Activated T-helper 17 cell treated with anti-CD3 and anti-CD28 coated beads, Interleukin-2, amount 50 U/mL, for 72 hours (primary cell): ENCODE measurements around the gene GOLM1. TPM values are rescaled to one million over a fixed set of nuclear protein-coding genes. Genes with fewer than 3 reads are reported as not detected.
A peak's percentile ranks its signal among the peaks of the same experiment; 100 is the strongest.

Experiments
- ATAC-seq: fragments of 150-1000 bp; cut with Tn5 transposase; replicated peaks from 2 replicates; pipeline ENCODE4 v1.10.0; 2021; ENCODE audit warnings: mild to moderate bottlenecking, moderate library complexity
- H3K27ac Mint-ChIP-seq: one replicate; pipeline ENCODE4 v1.8.0; 2022; ENCODE audit warnings: mixed read lengths
- H3K27me3 Mint-ChIP-seq: one replicate; pipeline ENCODE4 v1.8.0; 2022; ENCODE audit warnings: mixed read lengths
- H3K36me3 Mint-ChIP-seq: one replicate; pipeline ENCODE4 v1.8.0; 2022; ENCODE audit warnings: low read depth, mild to moderate bottlenecking, mixed read lengths
- H3K4me1 Mint-ChIP-seq: one replicate; pipeline ENCODE4 v1.8.0; 2022; ENCODE audit warnings: mixed read lengths
- H3K4me3 Mint-ChIP-seq: one replicate; pipeline ENCODE4 v1.8.0; 2022; ENCODE audit warnings: mild to moderate bottlenecking, mixed read lengths
- H3K9me3 Mint-ChIP-seq: one replicate; pipeline ENCODE4 v1.8.0; 2022; ENCODE audit warnings: mixed read lengths
- total RNA-seq, 2 donors: library from RNA; stranded (reverse); gene quantifications; one replicate each; pipeline ENCODE4 v1.2.3, GENCODE V29; 2022

GOLM1 gene
- total RNA-seq, 2 donors from 2014 or later, result 2.0 to 2.8 TPM

DNA sequence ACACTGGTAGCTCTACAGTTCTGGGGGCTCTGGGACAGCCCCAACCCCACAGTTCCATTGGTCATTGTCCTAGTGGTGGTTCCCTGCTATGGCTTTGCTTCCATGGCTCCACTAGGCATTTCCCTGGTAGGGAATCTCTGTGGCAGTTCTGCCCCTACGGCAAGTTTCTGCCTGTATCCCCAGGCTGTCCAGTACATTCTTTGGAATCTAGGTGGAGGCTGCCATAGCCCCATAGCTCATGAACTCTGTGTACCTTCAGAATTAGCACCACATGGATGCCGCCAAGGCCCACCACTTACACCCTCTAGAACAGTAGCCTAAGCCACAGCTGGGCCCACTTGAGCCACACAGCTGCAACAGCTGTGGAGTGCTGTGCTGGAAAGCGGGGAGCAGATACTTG is 3.3 kb upstream of the GOLM1 start:
- ATAC-seq, result no peak
- Mint-ChIP-seq H3K4me3 (no peak overlapping the region), H3K27ac (no peak overlapping the region), H3K36me3 (no peaks in the 10 kb centered on the region), H3K4me1 (peaks cover 6% of the 10 kb centered on the region), H3K9me3 (no peaks in the 10 kb centered on the region), H3K27me3 (peaks cover 33% of the 10 kb centered on the region)

DNA sequence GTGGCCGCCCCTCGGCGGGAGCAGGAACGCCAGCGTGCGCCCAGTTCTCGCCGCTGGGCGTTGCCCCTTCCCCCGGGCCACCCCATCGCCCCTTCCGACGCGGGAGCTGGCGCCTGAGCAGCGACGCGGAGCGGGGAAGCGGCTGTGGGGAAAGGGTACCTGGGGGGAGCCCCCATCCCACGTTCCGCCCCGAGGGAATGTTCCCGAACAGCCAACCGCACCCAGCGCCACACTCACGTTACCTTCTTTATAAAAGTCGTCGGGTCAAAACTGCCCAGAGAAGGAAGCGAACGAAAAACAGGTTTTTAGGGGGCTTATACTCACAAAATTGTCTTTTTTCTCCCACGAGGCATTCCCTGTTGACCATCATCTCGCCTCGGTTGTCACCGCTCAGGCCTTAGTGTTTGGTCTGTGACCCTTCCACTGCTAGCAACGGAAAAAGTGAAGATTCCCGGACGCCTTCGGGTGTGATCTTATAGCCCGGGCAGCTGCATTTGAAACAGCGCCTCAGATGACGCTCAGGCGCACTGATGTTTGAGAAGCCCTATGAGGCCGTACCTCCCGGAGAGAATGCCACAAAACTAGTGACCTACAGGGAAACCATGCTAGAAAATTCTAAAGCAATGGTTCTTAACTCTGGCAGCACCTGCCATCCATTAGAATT is 475 bp upstream of the GOLM1 start:
- H3K4me3 Mint-ChIP-seq, result peak overlapping the region; percentile 74
- no peak overlapping the region for H3K27ac Mint-ChIP-seq
- no peaks in the 10 kb centered on the region for H3K4me1 Mint-ChIP-seq
- peak; percentile 56 for ATAC-seq
- no peaks in the 10 kb centered on the region for H3K9me3 Mint-ChIP-seq
- no peaks in the 10 kb centered on the region for H3K36me3 Mint-ChIP-seq
- peaks cover 43% of the 10 kb centered on the region for H3K27me3 Mint-ChIP-seq

DNA sequence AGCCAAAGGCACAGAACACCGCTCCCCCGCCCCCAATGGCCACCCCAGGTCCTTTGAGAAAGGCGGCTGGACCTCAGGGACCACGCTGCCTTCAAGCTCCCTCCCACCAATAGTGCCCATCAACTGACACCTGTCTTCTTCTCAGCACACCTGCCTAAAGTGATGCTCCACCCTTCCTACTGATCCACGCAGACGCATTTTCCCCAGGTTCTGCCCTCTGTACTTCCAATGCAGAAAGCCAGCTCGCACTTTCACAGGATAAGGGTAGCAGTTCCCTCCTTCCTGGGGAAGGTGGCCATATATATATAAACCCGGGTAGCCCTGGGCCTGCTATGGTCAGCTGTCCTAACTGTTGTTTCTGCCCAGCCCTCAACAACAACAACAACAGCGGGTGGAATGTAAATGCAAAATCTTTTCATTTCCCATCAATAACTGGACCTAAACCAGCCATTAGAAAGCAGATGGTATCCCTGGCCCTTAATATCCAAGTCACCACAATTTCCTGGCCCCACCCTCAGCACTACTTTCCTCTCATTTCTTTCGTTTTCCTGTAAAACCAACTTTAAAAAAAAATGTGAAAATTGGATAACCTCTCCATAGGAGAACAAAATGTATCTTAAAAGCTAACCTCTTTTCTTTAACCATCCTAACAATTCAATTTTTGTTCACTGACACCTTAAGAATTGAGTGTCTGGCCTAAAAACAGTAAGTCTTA is 1.7 kb downstream of the GOLM1 start:
- Mint-ChIP-seq H3K4me1 (no peaks in the 10 kb centered on the region), H3K36me3 (no peaks in the 10 kb centered on the region), H3K9me3 (no peaks in the 10 kb centered on the region), H3K4me3 (peak overlapping the region; percentile 49), H3K27me3 (peaks cover 33% of the 10 kb centered on the region), H3K27ac (no peak overlapping the region)
- no peak for ATAC-seq

DNA sequence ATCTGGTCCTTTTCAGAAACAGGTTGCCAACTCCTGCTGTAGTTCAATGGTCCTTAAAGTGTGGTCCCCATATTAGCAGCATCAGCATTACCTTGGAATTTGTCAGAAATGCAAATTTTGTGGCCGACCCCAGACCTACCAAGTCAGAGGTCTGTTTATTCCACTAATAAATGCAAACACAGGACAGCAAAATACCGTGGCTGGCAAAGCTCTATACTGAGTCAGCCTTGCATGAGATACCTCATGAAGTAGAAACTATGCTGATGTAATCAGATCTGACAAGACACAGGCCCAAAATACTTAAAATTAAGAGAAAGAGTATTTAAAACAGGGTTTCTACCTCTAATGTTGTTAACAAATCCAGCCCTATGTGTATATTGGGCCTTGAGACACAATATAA is 3.0 kb downstream of the GOLM1 start:
- Mint-ChIP-seq H3K36me3 (no peaks in the 10 kb centered on the region), H3K9me3 (no peaks in the 10 kb centered on the region), H3K27ac (no peak overlapping the region), H3K4me1 (no peaks in the 10 kb centered on the region), H3K27me3 (peaks cover 36% of the 10 kb centered on the region), H3K4me3 (no peak overlapping the region)
- ATAC-seq, result no peak

DNA sequence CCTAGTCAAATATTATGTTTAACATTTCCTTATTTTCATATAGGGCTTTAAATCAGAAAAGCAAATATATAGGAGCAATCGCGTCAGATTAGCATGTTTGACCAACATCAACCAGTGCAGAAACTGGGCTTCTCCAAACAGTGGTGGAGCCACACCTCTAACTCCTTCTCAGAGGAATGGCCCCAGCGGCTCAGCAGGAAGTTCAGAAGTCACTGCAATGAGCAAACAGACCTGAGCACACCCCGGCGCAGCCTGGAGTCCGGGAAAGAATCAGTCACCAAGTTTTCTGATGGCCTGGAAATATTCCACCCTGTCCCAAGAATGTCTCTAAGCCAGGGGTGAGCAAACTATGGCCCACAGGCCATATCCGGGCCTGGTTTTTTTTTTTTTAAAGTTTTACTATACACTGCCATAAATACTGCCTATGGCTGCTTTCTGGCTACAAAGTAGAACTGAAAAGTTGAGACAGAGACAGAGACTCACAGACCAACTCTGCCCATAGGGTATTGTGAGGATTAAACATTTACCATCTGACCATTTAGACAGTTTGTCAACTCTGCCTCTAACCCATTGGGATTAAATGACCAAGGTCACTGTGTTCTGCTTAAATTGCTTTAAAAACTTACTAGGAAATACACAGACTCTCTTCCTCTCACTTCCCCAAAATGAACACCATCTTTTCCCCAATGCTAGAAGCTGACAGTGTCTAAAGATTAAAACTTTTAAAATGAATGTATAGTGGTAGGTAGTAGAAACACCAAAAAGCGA is 5.4 kb downstream of the GOLM1 start:
- H3K4me3 Mint-ChIP-seq, result no peak overlapping the region
- no peaks in the 10 kb centered on the region for H3K4me1 Mint-ChIP-seq
- no peak overlapping the region for H3K27ac Mint-ChIP-seq
- peaks cover 30% of the 10 kb centered on the region for H3K27me3 Mint-ChIP-seq
- H3K36me3 Mint-ChIP-seq, result no peaks in the 10 kb centered on the region
- no peak for ATAC-seq
- no peaks in the 10 kb centered on the region for H3K9me3 Mint-ChIP-seq

DNA sequence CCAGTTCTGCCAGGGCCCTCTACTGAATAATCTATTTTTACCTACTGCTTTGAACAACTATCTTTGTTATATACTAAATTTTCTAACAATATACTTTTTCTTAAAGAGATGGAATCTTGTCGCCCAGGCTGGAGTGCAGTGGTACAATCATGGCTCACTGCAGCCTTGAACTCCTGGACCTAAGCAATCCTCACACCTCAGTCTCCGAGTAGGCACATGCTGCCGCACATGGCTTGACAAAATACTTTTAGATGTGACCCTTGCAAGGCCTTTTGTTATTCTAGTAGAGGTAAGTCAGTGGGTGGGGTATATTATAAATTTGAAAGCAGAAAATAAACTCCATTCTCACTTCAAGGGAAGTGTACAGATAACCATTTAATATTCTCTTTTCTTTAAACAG is 7.9 kb downstream of the GOLM1 start:
- no peak for ATAC-seq
- Mint-ChIP-seq H3K36me3 (no peaks in the 10 kb centered on the region), H3K27me3 (peaks cover 14% of the 10 kb centered on the region), H3K9me3 (no peaks in the 10 kb centered on the region), H3K4me1 (no peaks in the 10 kb centered on the region), H3K4me3 (no peak overlapping the region), H3K27ac (no peak overlapping the region)

DNA sequence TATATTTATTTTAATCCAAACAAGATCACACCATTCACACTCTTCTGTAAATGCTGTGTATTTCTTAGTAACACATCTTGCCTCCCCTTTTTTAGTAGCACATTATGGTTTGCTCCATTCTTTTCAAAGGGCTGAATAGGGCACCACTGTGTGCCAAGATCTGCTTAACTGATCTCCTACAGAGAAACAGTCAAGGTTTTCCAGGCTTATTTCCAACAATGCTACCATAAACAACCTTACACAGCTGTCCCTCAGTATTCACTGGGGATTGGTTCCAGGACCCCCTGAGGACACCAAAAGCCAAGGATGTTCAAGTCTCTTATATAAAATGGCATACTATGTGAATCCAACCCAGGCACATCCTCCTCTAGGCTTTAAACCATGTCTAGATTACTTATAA is 16.5 kb downstream of the GOLM1 start:
- Mint-ChIP-seq H3K27ac (no peak overlapping the region), H3K9me3 (no peaks in the 10 kb centered on the region), H3K4me1 (no peaks in the 10 kb centered on the region), H3K27me3 (peaks cover 3% of the 10 kb centered on the region), H3K4me3 (no peak overlapping the region), H3K36me3 (no peaks in the 10 kb centered on the region)
- ATAC-seq, result no peak

DNA sequence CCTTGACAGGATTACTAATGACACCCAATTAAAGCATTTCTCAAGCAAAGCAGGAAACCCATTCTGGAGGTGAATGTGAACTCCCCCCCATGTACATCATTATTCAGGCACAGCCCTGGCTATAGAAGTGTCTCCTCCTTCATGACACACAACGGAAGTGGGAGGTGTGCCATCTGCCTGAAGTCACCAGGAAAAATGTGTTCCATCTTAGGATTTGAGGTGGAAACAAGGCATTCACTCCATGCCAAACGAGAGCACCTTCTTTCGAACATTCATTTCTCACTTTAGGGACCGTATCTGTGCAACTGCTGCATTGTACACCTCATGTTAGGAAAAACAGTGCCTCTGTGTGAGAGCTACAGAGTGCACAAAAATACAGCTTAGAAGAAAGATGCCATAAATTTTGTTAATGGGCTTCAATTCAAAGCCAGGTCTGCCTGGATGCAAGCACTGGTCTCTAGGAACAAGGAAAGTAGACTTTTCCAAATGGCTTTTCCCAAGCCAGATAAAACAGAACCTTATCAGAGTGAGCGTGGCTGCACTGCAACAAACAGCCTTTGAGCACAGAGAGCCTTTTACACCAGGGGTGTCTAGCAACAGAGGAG is 19.4 kb downstream of the GOLM1 start:
- Mint-ChIP-seq H3K36me3 (no peaks in the 10 kb centered on the region), H3K4me3 (no peak overlapping the region), H3K27ac (no peak overlapping the region), H3K27me3 (no peaks in the 10 kb centered on the region), H3K9me3 (no peaks in the 10 kb centered on the region), H3K4me1 (no peaks in the 10 kb centered on the region)
- ATAC-seq, result no peak

DNA sequence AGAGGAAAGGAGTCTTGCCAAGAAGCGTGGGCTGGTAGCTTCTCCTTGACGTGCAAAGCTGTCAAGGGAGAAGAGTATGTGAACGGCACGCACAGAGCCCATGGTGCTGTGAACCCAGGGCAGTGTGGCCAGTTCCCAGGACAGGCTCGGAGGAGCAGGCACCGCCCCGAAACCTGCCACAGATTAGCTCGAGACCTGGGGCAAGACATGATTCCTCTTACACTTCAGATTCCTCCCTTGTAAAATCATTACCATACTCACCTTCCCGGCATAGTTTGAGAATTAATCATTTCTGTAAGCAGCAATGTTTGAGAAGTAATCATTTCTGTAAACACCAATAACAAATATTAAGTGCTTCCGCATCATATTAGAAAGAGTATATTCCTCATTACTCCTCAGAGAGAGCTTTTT is 19.9 kb downstream of the GOLM1 start:
- Mint-ChIP-seq H3K36me3 (no peaks in the 10 kb centered on the region), H3K9me3 (no peaks in the 10 kb centered on the region), H3K4me3 (no peak overlapping the region), H3K4me1 (no peaks in the 10 kb centered on the region), H3K27ac (no peak overlapping the region), H3K27me3 (no peaks in the 10 kb centered on the region)
- ATAC-seq, result no peak

DNA sequence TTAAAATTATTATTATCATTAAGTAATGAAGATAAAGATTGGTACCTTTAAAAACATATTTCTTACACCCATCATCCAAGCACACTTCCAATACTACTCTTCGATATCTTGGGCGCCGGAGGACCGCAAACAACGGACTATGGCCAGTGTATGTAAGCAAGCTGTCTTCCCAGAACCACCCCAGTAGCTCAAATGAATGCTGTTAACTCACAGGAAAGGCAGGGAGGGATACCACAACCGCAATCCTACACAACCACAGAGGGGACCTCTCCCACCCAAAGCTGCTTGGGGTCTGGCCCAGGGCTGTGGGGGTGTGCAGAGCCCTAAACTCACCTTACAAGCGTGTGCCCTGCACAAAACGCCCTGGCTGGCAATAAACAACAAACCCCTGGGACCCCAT is 20.6 kb downstream of the GOLM1 start:
- Mint-ChIP-seq H3K27ac (no peak overlapping the region), H3K4me3 (no peak overlapping the region), H3K9me3 (no peaks in the 10 kb centered on the region), H3K27me3 (no peaks in the 10 kb centered on the region), H3K4me1 (no peaks in the 10 kb centered on the region), H3K36me3 (no peaks in the 10 kb centered on the region)
- no peak for ATAC-seq

DNA sequence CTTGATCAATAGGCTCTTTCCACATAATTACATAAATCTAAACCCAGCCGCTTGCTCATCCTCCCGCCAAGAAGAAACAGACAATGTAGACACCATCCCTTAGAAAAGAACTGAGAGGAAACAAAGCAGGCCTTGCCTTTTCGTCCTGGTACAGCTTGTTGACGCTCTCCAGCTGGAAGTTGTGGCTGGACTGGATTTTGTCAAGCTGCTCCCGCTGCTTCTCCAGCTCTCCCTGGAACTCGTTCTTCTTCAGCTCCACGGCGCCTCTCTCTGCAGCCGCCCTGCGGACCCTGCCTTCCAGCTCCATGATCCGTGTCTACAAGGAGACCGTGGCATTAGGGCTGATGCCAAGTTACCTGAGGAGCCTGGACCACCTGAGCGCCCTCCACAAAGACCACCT is 22.1 kb downstream of the GOLM1 start:
- Mint-ChIP-seq H3K4me1 (no peaks in the 10 kb centered on the region), H3K36me3 (no peaks in the 10 kb centered on the region), H3K4me3 (no peak overlapping the region), H3K9me3 (no peaks in the 10 kb centered on the region), H3K27ac (no peak overlapping the region), H3K27me3 (no peaks in the 10 kb centered on the region)
- ATAC-seq, result no peak

DNA sequence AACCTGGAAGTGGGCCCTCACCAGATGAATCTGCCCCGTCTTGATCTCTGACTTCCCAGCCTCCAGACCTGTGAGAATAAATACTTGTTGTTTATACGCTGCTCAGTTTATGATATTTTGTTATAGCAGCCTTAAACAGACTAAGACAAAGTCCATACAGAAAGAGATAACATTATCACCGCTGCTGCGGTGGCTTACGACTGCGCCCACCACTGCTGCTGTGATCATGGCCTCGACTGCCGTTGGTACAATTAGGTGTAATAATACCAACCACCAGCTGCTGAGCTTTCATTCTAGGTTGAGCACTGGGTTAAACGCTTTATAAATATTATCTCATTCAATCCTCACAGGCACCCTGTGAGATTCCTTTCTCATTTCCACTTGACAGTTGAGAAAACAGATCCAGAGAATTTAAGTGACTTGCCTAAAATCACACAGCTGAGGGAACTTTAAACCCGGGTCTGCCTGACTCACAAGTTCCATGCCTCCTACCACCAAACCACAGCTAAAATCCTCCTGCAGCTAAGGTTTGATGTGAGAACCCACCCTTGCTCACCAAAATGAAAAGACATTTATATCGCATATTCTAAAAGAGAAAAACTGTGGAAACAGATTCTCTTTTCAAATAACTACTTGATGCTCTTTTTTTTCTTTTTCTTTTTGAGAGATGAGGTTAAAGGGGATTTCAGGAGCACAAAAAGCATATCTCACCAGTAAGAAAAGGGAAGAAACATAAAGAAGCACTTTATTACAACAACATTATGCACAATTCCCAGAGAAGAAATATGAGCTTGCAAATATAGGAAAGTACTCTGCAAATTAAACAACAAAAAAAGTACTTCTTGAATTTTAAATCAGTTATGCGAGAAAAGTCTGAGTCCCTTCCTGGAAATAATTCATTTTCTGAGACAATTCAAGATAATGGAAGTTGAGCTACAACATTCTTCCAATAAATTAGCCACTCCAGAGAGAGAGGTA is 23.9 kb downstream of the GOLM1 start:
- no peak for ATAC-seq

DNA sequence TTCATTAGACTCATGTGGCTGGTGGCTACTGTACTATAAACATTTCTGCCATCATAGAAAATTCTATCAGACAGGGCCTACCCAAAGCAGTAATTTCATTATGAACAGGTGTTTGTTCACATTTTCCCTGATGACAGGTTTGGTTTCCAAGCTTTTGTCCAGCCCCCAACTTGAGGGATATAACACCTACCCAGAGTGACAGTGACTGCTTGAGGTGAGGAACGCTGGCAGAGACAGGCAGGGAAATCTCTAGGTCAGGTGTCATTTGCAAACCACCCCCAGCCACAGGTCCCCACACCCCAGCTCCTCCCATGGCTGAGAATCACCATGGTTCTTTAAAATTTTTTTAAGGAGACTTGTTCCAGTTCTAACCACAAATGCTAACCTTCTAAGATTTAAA is 25.5 kb downstream of the GOLM1 start:
- no peaks in the 10 kb centered on the region for H3K9me3 Mint-ChIP-seq
- H3K36me3 Mint-ChIP-seq, result no peaks in the 10 kb centered on the region
- no peaks in the 10 kb centered on the region for H3K4me1 Mint-ChIP-seq
- H3K27me3 Mint-ChIP-seq, result no peaks in the 10 kb centered on the region
- no peak overlapping the region for H3K27ac Mint-ChIP-seq
- no peak overlapping the region for H3K4me3 Mint-ChIP-seq
- peak; percentile 68 for ATAC-seq

More for the DNA sequence above, 23.9 kb downstream of the GOLM1 start:
- Mint-ChIP-seq H3K4me3 (no peak overlapping the region), H3K9me3 (no peaks in the 10 kb centered on the region), H3K36me3 (no peaks in the 10 kb centered on the region), H3K27me3 (no peaks in the 10 kb centered on the region), H3K4me1 (no peaks in the 10 kb centered on the region), H3K27ac (no peak overlapping the region)

DNA sequence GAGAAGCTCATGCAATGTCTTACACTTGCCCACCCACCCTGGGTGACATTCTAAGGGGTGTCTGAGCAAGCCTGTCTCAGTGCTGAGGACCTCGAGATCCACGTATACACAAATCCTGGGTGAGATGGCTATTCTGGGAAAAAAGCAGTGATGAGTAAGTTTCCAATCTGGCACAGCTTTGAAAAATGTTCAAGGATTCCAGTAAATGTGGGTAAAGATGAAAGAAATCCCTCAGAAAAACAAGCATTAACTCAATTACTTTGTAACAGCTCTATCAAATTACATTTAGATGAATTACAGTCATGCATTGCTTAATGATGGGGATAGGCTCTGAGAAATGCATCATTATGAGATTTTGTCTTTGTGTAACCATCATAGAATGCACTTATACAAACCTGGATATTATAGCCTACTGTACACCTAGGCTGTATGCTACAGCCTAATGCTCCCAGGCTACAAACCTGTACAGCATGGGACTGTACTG is 26.9 kb downstream of the GOLM1 start:
- no peak for ATAC-seq
- H3K9me3 Mint-ChIP-seq, result no peaks in the 10 kb centered on the region
- no peaks in the 10 kb centered on the region for H3K27me3 Mint-ChIP-seq
- H3K36me3 Mint-ChIP-seq, result no peaks in the 10 kb centered on the region
- no peaks in the 10 kb centered on the region for H3K4me1 Mint-ChIP-seq
- no peak overlapping the region for H3K27ac Mint-ChIP-seq
- H3K4me3 Mint-ChIP-seq, result no peak overlapping the region
